SJSA1 (cell line): Measurements from ENCODE around the gene GRK7. TPM values are rescaled to one million over a fixed set of nuclear protein-coding genes. Genes with fewer than 3 reads are reported as not detected.
"Not testable (repeated sequence)": the region's sequence is repeated elsewhere in the genome, so short reads cannot be mapped to it uniquely, and the experiment has no call there.

ENCODE experiments used
- DNase-seq, 2 experiments: peaks; one replicate each; pipeline ENCODE4 v3.0.0-alpha.2; 2015 to 2020; ENCODE audit warnings: low spot score in 2 of 2, low read depth in 1 of 2
- H3K27ac ChIP-seq: fragments of 250-450 bp; sonication (Bioruptor Pico); 2 replicates; pipeline ENCODE4 v1.5.1; 2020; ENCODE audit warnings: mild to moderate bottlenecking, moderate library complexity
- H3K27me3 ChIP-seq: fragments of 250-450 bp; sonication (Bioruptor Pico); replicated peaks from 2 replicates; pipeline ENCODE4 v1.5.1; 2020; ENCODE audit warnings: mild to moderate bottlenecking, moderate library complexity
- H3K36me3 ChIP-seq: fragments of 250-450 bp; sonication (Bioruptor Pico); 2 replicates; pipeline ENCODE4 v1.5.1; 2020; ENCODE audit warnings: mild to moderate bottlenecking
- H3K4me1 ChIP-seq: fragments of 250-450 bp; sonication (Bioruptor Pico); replicated peaks from 2 replicates; pipeline ENCODE4 v1.6.1; 2021; ENCODE audit warnings: mild to moderate bottlenecking
- H3K4me3 ChIP-seq: fragments of 250-450 bp; sonication (Bioruptor Pico); 2 replicates; pipeline ENCODE4 v1.5.1; 2020; ENCODE audit warnings: mild to moderate bottlenecking
- H3K9me3 ChIP-seq: fragments of 250-450 bp; sonication (Bioruptor Pico); replicated peaks from 2 replicates; pipeline ENCODE4 v1.5.1; 2020; ENCODE audit warnings: mild to moderate bottlenecking
- total RNA-seq: library from RNA; depleted of rRNA; stranded (reverse); fragments of >200 nt; shearing (Covaris generic); gene quantifications from 2 replicates; pipeline ENCODE4 v1.2.3, GENCODE V29; 2014

Gene GRK7
- total RNA-seq, 1 experiment from 2014 or later, result not detected

- peaks cover 7% of the 10 kb centered on the region; the same call in 1 of the 2 replicates for H3K4me1 ChIP-seq
- H3K36me3 ChIP-seq, result no peaks in the 10 kb centered on the region
- H3K27ac ChIP-seq, result no peak overlapping the region
- H3K27me3 ChIP-seq, result no peaks in the 10 kb centered on the region
- H3K9me3 ChIP-seq, result no peaks in the 10 kb centered on the region
- H3K4me3 ChIP-seq, result no peak overlapping the region
- no peak for DNase-seq
Measured at GRCh38 chr3:141793476-141794260, 30.5 kb downstream of the GRK7 start.

GRCh38 chr3:141795276-141795675 lies 32.1 kb downstream of the GRK7 start:
- no peaks in the 10 kb centered on the region for H3K27me3 ChIP-seq
- no peak overlapping the region for H3K4me3 ChIP-seq
- no peaks in the 10 kb centered on the region for H3K9me3 ChIP-seq
- no peaks in the 10 kb centered on the region for H3K36me3 ChIP-seq
- H3K4me1 ChIP-seq, result peaks cover 7% of the 10 kb centered on the region; the same call in 1 of the 2 replicates
- DNase-seq, result no peak
- H3K27ac ChIP-seq, result no peak overlapping the region

GRCh38 chr3:141795741-141796080 lies 32.5 kb downstream of the GRK7 start:
- Histone ChIP-seq H3K4me1 (peaks cover 7% of the 10 kb centered on the region; the same call in 1 of the 2 replicates), H3K4me3 (no peak overlapping the region), H3K9me3 (no peaks in the 10 kb centered on the region), H3K36me3 (no peaks in the 10 kb centered on the region), H3K27ac (no peak overlapping the region), H3K27me3 (no peaks in the 10 kb centered on the region)
- no peak for DNase-seq

GRCh38 chr3:141796081-141796888 lies 33.1 kb downstream of the GRK7 start:
- H3K36me3 ChIP-seq, result no peaks in the 10 kb centered on the region
- no peak overlapping the region for H3K27ac ChIP-seq
- no peaks in the 10 kb centered on the region for H3K9me3 ChIP-seq
- DNase-seq, result no peak
- H3K4me3 ChIP-seq, result no peak overlapping the region
- no peaks in the 10 kb centered on the region for H3K27me3 ChIP-seq
- peaks cover 7% of the 10 kb centered on the region; the same call in 1 of the 2 replicates for H3K4me1 ChIP-seq

GRCh38 chr3:141796889-141797781 lies 33.9 kb downstream of the GRK7 start:
- Histone ChIP-seq H3K27me3 (no peaks in the 10 kb centered on the region), H3K4me1 (peaks cover 7% of the 10 kb centered on the region; the same call in 1 of the 2 replicates), H3K27ac (no peak overlapping the region), H3K4me3 (no peak overlapping the region), H3K9me3 (no peaks in the 10 kb centered on the region), H3K36me3 (no peaks in the 10 kb centered on the region)
- DNase-seq, result no peak

GRCh38 chr3:141797819-141798447 lies 34.7 kb downstream of the GRK7 start:
- H3K36me3 ChIP-seq, result no peaks in the 10 kb centered on the region
- H3K4me1 ChIP-seq, result peaks cover 7% of the 10 kb centered on the region; the same call in 1 of the 2 replicates
- DNase-seq, result no peak
- no peak overlapping the region for H3K4me3 ChIP-seq
- H3K9me3 ChIP-seq, result no peaks in the 10 kb centered on the region
- H3K27ac ChIP-seq, result no peak overlapping the region
- H3K27me3 ChIP-seq, result no peaks in the 10 kb centered on the region

- H3K4me3 ChIP-seq, result no peak overlapping the region
- H3K4me1 ChIP-seq, result peaks cover 7% of the 10 kb centered on the region; the same call in 1 of the 2 replicates
- no peak overlapping the region for H3K27ac ChIP-seq
- DNase-seq, result no peak
- H3K36me3 ChIP-seq, result no peaks in the 10 kb centered on the region
- H3K27me3 ChIP-seq, result no peaks in the 10 kb centered on the region
- no peaks in the 10 kb centered on the region for H3K9me3 ChIP-seq
Measured at GRCh38 chr3:141798448-141798845, 35.2 kb downstream of the GRK7 start.

GRCh38 chr3:141802316-141803077 lies 39.3 kb downstream of the GRK7 start:
- Histone ChIP-seq H3K36me3 (no peaks in the 10 kb centered on the region), H3K27me3 (no peaks in the 10 kb centered on the region), H3K27ac (no peak overlapping the region), H3K9me3 (no peaks in the 10 kb centered on the region), H3K4me1 (peaks cover under 1% of the 10 kb centered on the region; the same call in 1 of the 2 replicates), H3K4me3 (no peak overlapping the region)
- no peak for DNase-seq

- not testable (repeated sequence) for H3K27me3 ChIP-seq, H3K4me3 ChIP-seq, H3K4me1 ChIP-seq, H3K9me3 ChIP-seq, H3K27ac ChIP-seq, DNase-seq, H3K36me3 ChIP-seq
Measured at GRCh38 chr3:141803538-141803937, 40.3 kb downstream of the GRK7 start.

GRCh38 chr3:141804447-141804777 lies 41.2 kb downstream of the GRK7 start:
- Histone ChIP-seq H3K4me3 (no peak overlapping the region), H3K27me3 (no peaks in the 10 kb centered on the region), H3K27ac (no peak overlapping the region), H3K4me1 (no peaks in the 10 kb centered on the region), H3K9me3 (no peaks in the 10 kb centered on the region), H3K36me3 (no peaks in the 10 kb centered on the region)
- no peak for DNase-seq

GRCh38 chr3:141804778-141805639 lies 41.8 kb downstream of the GRK7 start:
- H3K27ac ChIP-seq, result no peak overlapping the region

More at GRCh38 chr3:141804778-141805639, 41.8 kb downstream of the GRK7 start:
- Histone ChIP-seq H3K4me3 (no peak overlapping the region), H3K36me3 (no peaks in the 10 kb centered on the region), H3K27me3 (no peaks in the 10 kb centered on the region), H3K4me1 (no peaks in the 10 kb centered on the region), H3K9me3 (no peaks in the 10 kb centered on the region)
- DNase-seq, result no peak
